Lower lobe of right lung (tissue), 2 donors: Measurements from ENCODE around the gene KCNA1. TPM values are rescaled to one million over a fixed set of nuclear protein-coding genes. Genes with fewer than 3 reads are reported as not detected.

ENCODE experiments used
- ATAC-seq, 2 donors: fragments of 200-7000 bp; cut with Tn5 transposase; one replicate each; pipeline ENCODE4 v1.9.1; 2020 to 2022; ENCODE audit warnings: mild to moderate bottlenecking in 2 of 2, moderate library complexity in 2 of 2
- DNase-seq: peaks from one replicate; pipeline ENCODE4 v3.0.0-alpha.2; 2020
- H3K27ac ChIP-seq: fragments of 200-600 bp; one replicate; pipeline ENCODE4 v1.8.0; 2022
- H3K27me3 ChIP-seq: fragments of 200-600 bp; one replicate; pipeline ENCODE4 v1.8.0; 2022; ENCODE audit warnings: low read depth
- H3K36me3 ChIP-seq: fragments of 200-600 bp; one replicate; pipeline ENCODE4 v1.8.0; 2022; ENCODE audit warnings: mild to moderate bottlenecking
- H3K4me1 ChIP-seq: fragments of 200-600 bp; one replicate; pipeline ENCODE4 v1.8.0; 2022
- H3K4me3 ChIP-seq: fragments of 200-600 bp; one replicate; pipeline ENCODE4 v1.8.0; 2022; ENCODE audit warnings: mild to moderate bottlenecking
- H3K9me3 ChIP-seq: fragments of 200-600 bp; one replicate; pipeline ENCODE4 v1.8.0; 2022
- intact Hi-C: fragments of 100-400 bp; cut with DNase I; formaldehyde crosslinking; loops from one replicate; pipeline ENCODE4 v1.11.0; 2022
- total RNA-seq: library from RNA; stranded (reverse); fragmentation: NEBNext Ultra II Directional; extraction: Animal tissue kit (Norgen Biotek cat#: 25700); gene quantifications from one replicate; pipeline ENCODE4 v1.2.1, GENCODE V29; 2021
- TF ChIP-seq, protein P1 (sequence below): fragments of 200-600 bp; IDR thresholded peaks from one replicate; pipeline ENCODE4 v1.8.0; 2022; ENCODE audit warnings: antibody characterized with exemption, mild to moderate bottlenecking
- donor health status: DM: no; HTN: yes; CAD: no; lungs with severe emphysema.

Gene KCNA1
- total RNA-seq, 1 donor from 2014 or later: not detected

GRCh38 chr12:4866299-4866698 lies 43.4 kb upstream of the KCNA1 start:
- no peaks in the 10 kb centered on the region for H3K36me3 ChIP-seq
- no peaks in the 10 kb centered on the region for H3K9me3 ChIP-seq
- no peak overlapping the region for H3K27ac ChIP-seq
- H3K4me1 ChIP-seq: no peaks in the 10 kb centered on the region
- no peak overlapping the region for H3K4me3 ChIP-seq
- intact Hi-C loops: no loop called here
- ATAC-seq (no peak), DNase-seq (no peak)
- H3K27me3 ChIP-seq: peaks cover 35% of the 10 kb centered on the region
- TF ChIP-seq, protein P1, sequence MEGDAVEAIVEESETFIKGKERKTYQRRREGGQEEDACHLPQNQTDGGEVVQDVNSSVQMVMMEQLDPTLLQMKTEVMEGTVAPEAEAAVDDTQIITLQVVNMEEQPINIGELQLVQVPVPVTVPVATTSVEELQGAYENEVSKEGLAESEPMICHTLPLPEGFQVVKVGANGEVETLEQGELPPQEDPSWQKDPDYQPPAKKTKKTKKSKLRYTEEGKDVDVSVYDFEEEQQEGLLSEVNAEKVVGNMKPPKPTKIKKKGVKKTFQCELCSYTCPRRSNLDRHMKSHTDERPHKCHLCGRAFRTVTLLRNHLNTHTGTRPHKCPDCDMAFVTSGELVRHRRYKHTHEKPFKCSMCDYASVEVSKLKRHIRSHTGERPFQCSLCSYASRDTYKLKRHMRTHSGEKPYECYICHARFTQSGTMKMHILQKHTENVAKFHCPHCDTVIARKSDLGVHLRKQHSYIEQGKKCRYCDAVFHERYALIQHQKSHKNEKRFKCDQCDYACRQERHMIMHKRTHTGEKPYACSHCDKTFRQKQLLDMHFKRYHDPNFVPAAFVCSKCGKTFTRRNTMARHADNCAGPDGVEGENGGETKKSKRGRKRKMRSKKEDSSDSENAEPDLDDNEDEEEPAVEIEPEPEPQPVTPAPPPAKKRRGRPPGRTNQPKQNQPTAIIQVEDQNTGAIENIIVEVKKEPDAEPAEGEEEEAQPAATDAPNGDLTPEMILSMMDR: no peak

GRCh38 chr12:4867384-4867783 lies 42.3 kb upstream of the KCNA1 start:
- TF ChIP-seq, protein P1: no peak
- intact Hi-C loops: no loop called here
- peaks cover 38% of the 10 kb centered on the region for H3K27me3 ChIP-seq

GRCh38 chr12:4870423-4870822 lies 39.3 kb upstream of the KCNA1 start:
- Histone ChIP-seq H3K27ac (no peak overlapping the region), H3K27me3 (peaks cover 27% of the 10 kb centered on the region), H3K4me3 (no peak overlapping the region), H3K36me3 (no peaks in the 10 kb centered on the region), H3K4me1 (no peaks in the 10 kb centered on the region), H3K9me3 (no peaks in the 10 kb centered on the region)
- ATAC-seq (no peak), DNase-seq (no peak)
- TF ChIP-seq, protein P1: no peak
- intact Hi-C loops: no loop called here

More at GRCh38 chr12:4867384-4867783, 42.3 kb upstream of the KCNA1 start:
- H3K4me3 ChIP-seq: no peak overlapping the region
- H3K4me1 ChIP-seq: no peaks in the 10 kb centered on the region
- no peak overlapping the region for H3K27ac ChIP-seq
- no peaks in the 10 kb centered on the region for H3K9me3 ChIP-seq
- H3K36me3 ChIP-seq: no peaks in the 10 kb centered on the region
- DNase-seq (no peak), ATAC-seq (no peak)

DNA sequence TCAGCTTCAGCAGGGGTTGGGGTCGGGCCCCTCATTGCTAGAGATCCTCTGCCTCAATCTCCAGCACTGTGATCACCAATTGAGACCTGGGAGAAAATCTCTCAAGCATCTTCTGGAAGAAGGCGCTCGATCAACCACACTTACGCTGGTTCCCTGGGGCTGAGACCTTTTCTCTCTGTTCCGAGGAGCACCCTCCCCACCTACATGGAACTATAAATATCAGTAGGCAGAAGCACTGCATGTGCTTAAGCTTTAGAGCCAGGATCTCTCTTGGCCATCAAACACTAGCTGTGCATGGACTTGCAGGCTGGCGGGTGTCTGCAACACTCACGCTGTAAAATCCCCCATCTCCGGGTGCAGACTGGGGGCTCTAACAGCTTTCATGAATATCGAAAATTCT lies 38.2 kb upstream of the KCNA1 start:
- intact Hi-C loops: no loop called here
- no peaks in the 10 kb centered on the region for H3K9me3 ChIP-seq
- H3K27ac ChIP-seq: no peak overlapping the region
- H3K36me3 ChIP-seq: no peaks in the 10 kb centered on the region
- H3K4me1 ChIP-seq: no peaks in the 10 kb centered on the region
- TF ChIP-seq, protein P1: no peak
- DNase-seq: no peak
- no peak for ATAC-seq
- no peak overlapping the region for H3K4me3 ChIP-seq
- H3K27me3 ChIP-seq: peaks cover 24% of the 10 kb centered on the region

DNA sequence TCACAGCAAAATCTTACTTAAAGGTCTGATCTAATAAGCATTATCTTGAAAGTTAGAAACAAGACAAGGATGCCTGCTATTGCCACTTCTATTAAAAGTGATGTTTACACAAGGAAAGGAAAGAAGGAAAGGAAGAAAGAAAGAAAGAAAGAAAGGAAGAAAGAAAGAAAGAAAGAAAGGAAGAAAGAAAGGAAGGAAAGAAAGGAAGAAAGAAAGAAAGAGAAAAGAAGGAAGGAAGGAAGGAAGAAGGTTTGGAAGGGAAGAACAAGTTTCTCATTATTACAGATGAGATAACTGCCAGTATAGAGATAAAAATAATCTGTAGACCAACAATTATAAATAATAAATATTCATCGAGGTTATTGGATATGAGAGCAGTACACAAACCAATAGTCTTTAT lies 35.8 kb upstream of the KCNA1 start:
- intact Hi-C loops: no loop called here

More for the DNA sequence above, 35.8 kb upstream of the KCNA1 start:
- Histone ChIP-seq H3K4me3 (no peak overlapping the region), H3K27ac (no peak overlapping the region), H3K4me1 (no peaks in the 10 kb centered on the region), H3K36me3 (no peaks in the 10 kb centered on the region), H3K27me3 (peaks cover 16% of the 10 kb centered on the region), H3K9me3 (no peaks in the 10 kb centered on the region)
- ATAC-seq: no peak
- DNase-seq: no peak
- TF ChIP-seq, protein P1: no peak
